OCI-LY3 (cell line): Measurements from ENCODE around the gene RTCA.

Experiments
- CTCF ChIP-seq: fragments of 200-600, 300-600 bp; sonication (generic); IDR thresholded peaks from 2 replicates; pipeline ENCODE4 v1.5.1; 2014; ENCODE audit warnings: antibody characterized with exemption, low read length, low read depth
- EZH2phosphoT487 ChIP-seq: fragments of 200-600 bp; shearing (Covaris generic); IDR thresholded peaks from 2 replicates; pipeline ENCODE4 v1.6.1; 2018; ENCODE audit warnings: antibody characterized with exemption, mixed run types, low read depth

GRCh38 chr1:100250264-100250663 lies 15.8 kb upstream of the RTCA start:
- TF ChIP-seq CTCF: no peak
- no peak for TF ChIP-seq EZH2phosphoT487
